IMR-90 (cell line): ENCODE results near the gene SERPINF2. TPM values are rescaled to one million over a fixed set of nuclear protein-coding genes. Genes with fewer than 3 reads are reported as not detected.

Source experiments
- ATAC-seq: fragments of 200-7000 bp; cut with Tn5 transposase; 2 replicates; pipeline ENCODE4 v1.9.1; 2020; ENCODE audit warnings: low read depth, mild to moderate bottlenecking, moderate library complexity
- BruUV-seq: library from RNA; stranded (reverse); fragments of 400-500 nt; replicated peaks from 2 replicates; lab custom pipeline; 2021; lab: Mats Ljungman, UMichigan
- CTCF ChIA-PET: fragments of 300-600 bp; formaldehyde crosslinking; extraction: SDS; loops from one replicate; lab custom pipeline; 2021; ENCODE audit warnings: antibody characterized with exemption; lab: Yijun Ruan, JAX
- POLR2A ChIA-PET: fragments of 300-600 bp; sonication (Branson Sonifier 250); formaldehyde crosslinking; loops from one replicate; lab custom pipeline; 2022; ENCODE audit warnings: antibody characterized with exemption; ENCODE audit not compliant: unreplicated experiment; lab: Charles Lee
- DNase-seq: peaks from one replicate; pipeline ENCODE4 v3.0.0; 2013
- H2AFZ ChIP-seq: replicated peaks from 2 replicates; pipeline ENCODE3; 2013; ENCODE audit warnings: low read length, mild to moderate bottlenecking; ENCODE audit not compliant: poor library complexity
- H2AK5ac ChIP-seq: 2 replicates; pipeline ENCODE4 v1.6.1; 2013; ENCODE audit warnings: low read depth, low read length, inconsistent platforms
- H2AK9ac ChIP-seq: replicated peaks from 2 replicates; pipeline ENCODE3; 2013; ENCODE audit warnings: mild to moderate bottlenecking, low read depth, low read length, moderate library complexity; ENCODE audit not compliant: poor library complexity
- H2BK120ac ChIP-seq: 2 replicates; pipeline ENCODE4 v1.6.1; 2013; ENCODE audit warnings: low read depth, low read length, inconsistent platforms
- H2BK15ac ChIP-seq: 3 replicates; pipeline ENCODE4 v1.6.1; 2013; ENCODE audit warnings: low read depth, low read length, inconsistent platforms
- H2BK20ac ChIP-seq: 2 replicates; pipeline ENCODE4 v1.6.1; 2013; ENCODE audit warnings: low read depth, mild to moderate bottlenecking, inconsistent platforms, low read length, moderate library complexity
- H2BK5ac ChIP-seq: 2 replicates; pipeline ENCODE4 v1.6.1; 2013; ENCODE audit warnings: mild to moderate bottlenecking, low read depth, low read length, inconsistent platforms; ENCODE audit not compliant: poor library complexity, severe bottlenecking
- H3K14ac ChIP-seq: replicated peaks from 2 replicates; pipeline ENCODE4 v1.6.1; 2013; ENCODE audit warnings: low read depth, low read length, inconsistent platforms
- H3K18ac ChIP-seq: 2 replicates; pipeline ENCODE4 v1.6.1; 2013; ENCODE audit warnings: low read depth, low read length, control low read depth
- H3K23ac ChIP-seq: 2 replicates; pipeline ENCODE4 v1.6.1; 2013; ENCODE audit warnings: low read depth, low read length, inconsistent platforms
- H3K27ac ChIP-seq: 2 replicates; pipeline ENCODE4 v1.5.1; 2013; ENCODE audit warnings: mild to moderate bottlenecking, control low read depth, low read length; ENCODE audit not compliant: insufficient read depth
- H3K27me3 ChIP-seq: 2 replicates; pipeline ENCODE4 v1.6.1; 2013; ENCODE audit warnings: low read length; ENCODE audit not compliant: control insufficient read depth, insufficient read depth
- H3K36me3 ChIP-seq: 2 replicates; pipeline ENCODE4 v1.6.1; 2013; ENCODE audit warnings: low read length, mixed read lengths; ENCODE audit not compliant: control insufficient read depth, insufficient read depth
- H3K4ac ChIP-seq: 2 replicates; pipeline ENCODE4 v1.6.1; 2013; ENCODE audit warnings: low read depth, low read length, inconsistent platforms
- H3K4me1 ChIP-seq: 2 replicates; pipeline ENCODE4 v1.6.1; 2013; ENCODE audit warnings: low read length, mixed read lengths; ENCODE audit not compliant: control insufficient read depth, insufficient read depth
- H3K4me2 ChIP-seq: 2 replicates; pipeline ENCODE4 v1.6.1; 2013; ENCODE audit warnings: low read depth, mild to moderate bottlenecking, control low read depth, low read length, moderate library complexity
- H3K4me3 ChIP-seq: 2 replicates; pipeline ENCODE4 v1.5.1; 2013; ENCODE audit warnings: low read depth, mild to moderate bottlenecking, control low read depth, low read length, moderate library complexity; ENCODE audit not compliant: insufficient read depth
- H3K56ac ChIP-seq: 2 replicates; pipeline ENCODE4 v1.6.1; 2013; ENCODE audit warnings: low read length, inconsistent platforms; ENCODE audit not compliant: insufficient read depth; ENCODE audit errors: extremely low read depth
- H3K79me1 ChIP-seq, 2 experiments: 2 replicates each; pipeline ENCODE4 v1.6.1; 2013; ENCODE audit warnings: low read length in 2 of 2, inconsistent platforms in 1 of 2, low read depth in 1 of 2
- H3K9ac ChIP-seq: 2 replicates; pipeline ENCODE4 v1.6.1; 2013; ENCODE audit warnings: low read depth, low read length, control low read depth
- H3K9me1 ChIP-seq: 2 replicates; pipeline ENCODE4 v1.6.1; 2013; ENCODE audit warnings: low read length, inconsistent platforms; ENCODE audit not compliant: insufficient read depth
- H3K9me3 ChIP-seq: 2 replicates; pipeline ENCODE4 v1.6.1; 2013; ENCODE audit warnings: low read length; ENCODE audit not compliant: control insufficient read depth, insufficient read depth
- H4K20me1 ChIP-seq: 2 replicates; pipeline ENCODE4 v1.6.1; 2013; ENCODE audit warnings: low read length, inconsistent platforms; ENCODE audit not compliant: insufficient read depth
- H4K5ac ChIP-seq: 2 replicates; pipeline ENCODE4 v1.6.1; 2013; ENCODE audit warnings: mild to moderate bottlenecking, low read depth, low read length, control low read depth
- H4K8ac ChIP-seq, 2 experiments: 2 replicates each; pipeline ENCODE4 v1.6.1; 2013; ENCODE audit warnings: low read depth in 2 of 2, low read length in 2 of 2, control low read depth in 1 of 2, inconsistent platforms in 1 of 2
- H4K91ac ChIP-seq: 2 replicates; pipeline ENCODE4 v1.6.1; 2013; ENCODE audit warnings: low read depth, low read length, inconsistent platforms; ENCODE audit not compliant: insufficient read depth
- BHLHE40 ChIP-seq: fragments of 150-350 bp; IDR thresholded peaks from 2 replicates; pipeline ENCODE4 v1.6.1; 2016; ENCODE audit warnings: mild to moderate bottlenecking, low read depth, low read length
- CEBPB ChIP-seq: IDR thresholded peaks from 2 replicates; pipeline ENCODE4 v1.6.1; 2012; ENCODE audit warnings: low read depth, low read length, improper control_type of control experiment
- CHD1 ChIP-seq: IDR thresholded peaks from 2 replicates; pipeline ENCODE4 v1.6.1; 2012; ENCODE audit warnings: low read depth, low read length, improper control_type of control experiment
- CTCF ChIP-seq: conservative IDR thresholded peaks from 2 replicates; pipeline ENCODE4 v1.5.1; 2012; ENCODE audit warnings: mild to moderate bottlenecking, low read depth, low read length, improper control_type of control experiment
- ELK1 ChIP-seq: fragments of 150-350 bp; IDR thresholded peaks from 2 replicates; pipeline ENCODE4 v1.6.1; 2016; ENCODE audit warnings: low read depth, mild to moderate bottlenecking, low read length, moderate library complexity, borderline replicate concordance
- FOS ChIP-seq: fragments of 150-350 bp; IDR thresholded peaks from 2 replicates; pipeline ENCODE4 v1.6.1; 2016; ENCODE audit warnings: low read depth, low read length
- MAFK ChIP-seq: IDR thresholded peaks from 2 replicates; pipeline ENCODE4 v1.6.1; 2012; ENCODE audit warnings: low read depth, low read length, improper control_type of control experiment
- MAZ ChIP-seq: IDR thresholded peaks from 2 replicates; pipeline ENCODE4 v1.6.1; 2012; ENCODE audit warnings: low read depth, mild to moderate bottlenecking, low read length, improper control_type of control experiment, moderate library complexity, borderline replicate concordance
- MXI1 ChIP-seq: IDR thresholded peaks from 2 replicates; pipeline ENCODE4 v1.6.1; 2012; ENCODE audit warnings: low read depth, mild to moderate bottlenecking, low read length, moderate library complexity, borderline replicate concordance
- NFE2L2 ChIP-seq: fragments of 150-350 bp; IDR thresholded peaks from 2 replicates; pipeline ENCODE4 v1.6.1; 2016; ENCODE audit warnings: low read depth, mild to moderate bottlenecking, low read length
- POLR2A ChIP-seq: IDR thresholded peaks from 2 replicates; pipeline ENCODE4 v1.6.1; 2012; ENCODE audit warnings: mild to moderate bottlenecking, low read depth, low read length
- RAD21 ChIP-seq: IDR thresholded peaks from 2 replicates; pipeline ENCODE4 v1.6.1; 2012; ENCODE audit warnings: low read length, improper control_type of control experiment
- RCOR1 ChIP-seq: IDR thresholded peaks from 2 replicates; pipeline ENCODE4 v1.6.1; 2012; ENCODE audit warnings: mild to moderate bottlenecking, low read length, improper control_type of control experiment; ENCODE audit not compliant: insufficient replicate concordance
- RFX5 ChIP-seq: IDR thresholded peaks from 2 replicates; pipeline ENCODE4 v1.8.0; 2012; ENCODE audit warnings: low read depth, mild to moderate bottlenecking, low read length, moderate library complexity
- SMC3 ChIP-seq: fragments of 150-350 bp; IDR thresholded peaks from 2 replicates; pipeline ENCODE4 v1.6.1; 2016; ENCODE audit warnings: low read depth, mild to moderate bottlenecking, antibody characterized with exemption, low read length, moderate library complexity
- USF2 ChIP-seq: fragments of 150-350 bp; IDR thresholded peaks from 2 replicates; pipeline ENCODE4 v1.6.1; 2017; ENCODE audit warnings: mild to moderate bottlenecking, antibody characterized with exemption, low read length, low read depth
- WGBS, 2 experiments: methylation state at CpG; one replicate each; pipeline versions ENCODE4 v1.1.5 to v1.1.7; 2013; ENCODE audit warnings: missing lambda C conversion rate in 2 of 2; ENCODE audit not compliant: insufficient read length in 1 of 2; ENCODE audit errors: extremely low coverage in 2 of 2; 5-methylcytosine and 5-hydroxymethylcytosine counted together
- dilution Hi-C: fragments of 300-500 bp; cut with HindIII; formaldehyde crosslinking; loops from one replicate; pipeline ENCODE4 v1.14.3; 2018; ENCODE audit warnings: low sequenced_read_pairs; ENCODE audit not compliant: unreplicated experiment
- in situ Hi-C: fragments of 300-500 bp; cut with MboI; formaldehyde crosslinking; loops from 3 replicates; pipeline ENCODE4 v1.14.3; 2019; ENCODE audit warnings: low sequenced_read_pairs, inconsistent platforms, mixed read lengths
- intact Hi-C: fragments of 100-400 bp; cut with micrococcal nuclease; formaldehyde crosslinking; loops from 2 replicates; pipeline ENCODE4 v1.10.0; 2022
- polyA plus RNA-seq, 3 experiments: library from polyadenylated mRNA; depleted of rRNA; stranded (reverse); fragments of >200 nt; gene quantifications; 2 replicates each; pipeline ENCODE4 v1.2.3, GENCODE V29; 2012; ENCODE audit warnings: low replicate concordance in 1 of 3
- total RNA-seq: library from RNA; depleted of rRNA; stranded (reverse); fragments of >200 nt; gene quantifications from 2 replicates; pipeline ENCODE4 v1.2.3, GENCODE V29; 2012

The SERPINF2 gene
- total and polyA plus RNA-seq, 2 of the 4 experiments (the other 2 are of a cell fraction) = not detected

GRCh38 chr17:1796800-1797199 lies 54.1 kb downstream of the SERPINF2 start:
- Histone ChIP-seq H4K20me1 (no peaks in the 10 kb centered on the region), H3K4me3 (no peak overlapping the region), H2BK120ac (no peak overlapping the region), H3K9ac (no peak overlapping the region), H3K4me2 (no peak overlapping the region), H2AK9ac (no peak overlapping the region), H3K9me1 (no peaks in the 10 kb centered on the region), H3K27ac (no peak overlapping the region), H3K79me1 (peaks cover 5 to 18% of the 10 kb centered on the region in 2 experiments; a peak in 3 of 4 replicates), H4K5ac (no peak overlapping the region), H3K4ac (no peak overlapping the region), H3K23ac (no peak overlapping the region), H3K9me3 (no peaks in the 10 kb centered on the region), H2AFZ (no peak overlapping the region), H3K14ac (no peak overlapping the region), H3K27me3 (no peaks in the 10 kb centered on the region), H3K18ac (no peak overlapping the region), H2BK15ac (no peak overlapping the region), H3K4me1 (0 out of 2 replicates have a peak, but pooled peaks cover 1% of the 10 kb centered on the region), H2BK20ac (no peak overlapping the region), H3K56ac (no peak overlapping the region), H4K91ac (no peak overlapping the region), H2AK5ac (no peak overlapping the region), H3K36me3 (peaks cover 21% of the 10 kb centered on the region), H2BK5ac (no peak overlapping the region), H4K8ac (no peak overlapping the region)
- ChIA-PET POLR2A (no interaction called here), CTCF (interaction anchor here (0.6 kb wide), 2 partner anchors 20 to 27 kb away, joined by 3 to 5 read pairs; no protein-coding TSS in a partner anchor)
- WGBS, 2 experiments = no CpG with 5 or more reads among the region's 1 CpG
- ATAC-seq (no peak), DNase-seq (no peak)
- dilution Hi-C loops (no loop called here), intact Hi-C loops (no loop called here), in situ Hi-C loops (no loop called here)
- no peak for TF ChIP-seq USF2
- no peak for TF ChIP-seq CEBPB
- TF ChIP-seq POLR2A = no peak
- no peak for TF ChIP-seq RAD21
- no peak for TF ChIP-seq SMC3
- TF ChIP-seq MAFK = no peak
- no peak for TF ChIP-seq MAZ
- no peak for TF ChIP-seq BHLHE40
- TF ChIP-seq CHD1 = no peak
- no peak for TF ChIP-seq RCOR1
- TF ChIP-seq ELK1 = no peak
- no peak for TF ChIP-seq FOS
- TF ChIP-seq CTCF = no peak
- TF ChIP-seq MXI1 = no peak
- TF ChIP-seq RFX5 = no peak
- no peak for TF ChIP-seq NFE2L2
- BruUV-seq = no TSS peak
